T-helper 2 cell treated with Interferon-gamma antibody and Interleukin-4, amounts not matched to agents 5 μg/mL and 100 μg/mL, for 36 hours (primary cell): ENCODE results near the gene SGTB.

Source experiments
- DNase-seq: peaks from one replicate; pipeline ENCODE4 v3.0.0; 2021; ENCODE audit warnings: low spot score
- H3K27ac Mint-ChIP-seq: one replicate; pipeline ENCODE4 v1.8.0; 2021; ENCODE audit warnings: mild to moderate bottlenecking, mixed read lengths
- H3K27me3 Mint-ChIP-seq: one replicate; pipeline ENCODE4 v1.8.0; 2021; ENCODE audit warnings: low read depth, mixed read lengths
- H3K36me3 Mint-ChIP-seq: one replicate; pipeline ENCODE4 v1.8.0; 2021; ENCODE audit warnings: low read depth, mixed read lengths
- H3K4me1 Mint-ChIP-seq: one replicate; pipeline ENCODE4 v1.8.0; 2021; ENCODE audit warnings: low read depth, mixed read lengths
- H3K4me3 Mint-ChIP-seq: one replicate; pipeline ENCODE4 v1.8.0; 2022; ENCODE audit warnings: mild to moderate bottlenecking, moderate library complexity, mixed read lengths
- H3K9me3 Mint-ChIP-seq: one replicate; pipeline ENCODE4 v1.8.0; 2021; ENCODE audit warnings: mixed read lengths

SGTB gene

GRCh38 chr5:65620021-65620420 is 101.9 kb downstream of the SGTB start:
- H3K27ac Mint-ChIP-seq, result no peak overlapping the region
- H3K4me3 Mint-ChIP-seq, result no peak overlapping the region
- peaks cover 13% of the 10 kb centered on the region for H3K4me1 Mint-ChIP-seq
- peaks cover 3% of the 10 kb centered on the region for H3K36me3 Mint-ChIP-seq
- H3K27me3 Mint-ChIP-seq, result no peaks in the 10 kb centered on the region
- no peak for DNase-seq
- no peaks in the 10 kb centered on the region for H3K9me3 Mint-ChIP-seq
